ENCODE data around the gene IFITM5. TPM values are rescaled to one million over a fixed set of nuclear protein-coding genes. Genes with fewer than 3 reads are reported as not detected.
"Not testable (repeated sequence)": the region's sequence is repeated elsewhere in the genome, so short reads cannot be mapped to it uniquely, and the experiment has no call there.

Gene IFITM5
- total RNA-seq, 1 donor: not detected

DNA sequence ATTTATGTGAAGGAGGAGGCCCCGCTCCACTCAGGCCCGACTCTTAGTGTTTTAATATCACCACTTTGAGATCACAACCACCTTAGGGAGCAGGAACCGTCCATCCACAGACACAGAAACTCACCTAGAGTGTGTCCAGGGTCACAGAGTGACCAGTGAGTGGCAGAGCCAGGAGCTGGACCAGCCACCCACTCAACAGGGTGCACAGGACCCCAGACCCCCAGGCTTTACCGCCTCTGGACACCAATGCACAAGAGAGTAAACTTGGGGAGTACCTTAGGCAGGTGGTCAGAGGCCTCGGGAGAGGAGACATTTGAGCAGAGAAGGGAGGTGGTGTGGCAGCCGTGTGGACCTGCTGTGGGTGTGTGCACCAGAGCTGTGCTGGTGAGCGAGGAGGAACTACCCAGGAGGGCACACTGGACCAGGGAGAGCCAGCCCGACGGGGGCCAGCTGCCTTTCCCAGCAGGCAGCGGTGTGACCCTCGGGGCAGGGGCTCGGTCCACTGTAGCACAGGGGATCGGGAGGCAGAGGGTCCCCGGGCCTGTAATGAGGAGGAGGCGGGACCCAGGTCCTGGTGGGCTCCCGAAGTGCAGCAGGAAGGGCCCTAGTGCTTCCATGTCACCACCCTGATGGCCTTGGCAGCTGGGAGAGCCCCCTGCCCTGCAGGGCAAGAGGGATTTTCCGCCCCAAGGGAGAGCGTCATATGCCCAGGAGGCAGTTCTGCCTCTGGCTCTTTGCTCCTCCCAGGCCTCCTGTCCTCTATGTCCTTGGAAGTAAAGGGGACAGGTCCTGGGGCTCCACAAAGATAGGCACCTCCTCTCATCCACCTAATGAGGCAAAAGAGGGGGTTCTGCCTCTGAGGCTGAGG is 28.6 kb downstream of the IFITM5 start:
- DNase-seq (ENCODE audit: low read depth): no peak

GRCh38 chr11:269146-269890 is 30.0 kb downstream of the IFITM5 start:
- no peak for DNase-seq (ENCODE audit: low read depth)
- no peak overlapping the region for H3K4me3 ChIP-seq (ENCODE audit: low read depth, low read length)
- TF ChIP-seq, protein P1, sequence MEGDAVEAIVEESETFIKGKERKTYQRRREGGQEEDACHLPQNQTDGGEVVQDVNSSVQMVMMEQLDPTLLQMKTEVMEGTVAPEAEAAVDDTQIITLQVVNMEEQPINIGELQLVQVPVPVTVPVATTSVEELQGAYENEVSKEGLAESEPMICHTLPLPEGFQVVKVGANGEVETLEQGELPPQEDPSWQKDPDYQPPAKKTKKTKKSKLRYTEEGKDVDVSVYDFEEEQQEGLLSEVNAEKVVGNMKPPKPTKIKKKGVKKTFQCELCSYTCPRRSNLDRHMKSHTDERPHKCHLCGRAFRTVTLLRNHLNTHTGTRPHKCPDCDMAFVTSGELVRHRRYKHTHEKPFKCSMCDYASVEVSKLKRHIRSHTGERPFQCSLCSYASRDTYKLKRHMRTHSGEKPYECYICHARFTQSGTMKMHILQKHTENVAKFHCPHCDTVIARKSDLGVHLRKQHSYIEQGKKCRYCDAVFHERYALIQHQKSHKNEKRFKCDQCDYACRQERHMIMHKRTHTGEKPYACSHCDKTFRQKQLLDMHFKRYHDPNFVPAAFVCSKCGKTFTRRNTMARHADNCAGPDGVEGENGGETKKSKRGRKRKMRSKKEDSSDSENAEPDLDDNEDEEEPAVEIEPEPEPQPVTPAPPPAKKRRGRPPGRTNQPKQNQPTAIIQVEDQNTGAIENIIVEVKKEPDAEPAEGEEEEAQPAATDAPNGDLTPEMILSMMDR (IDR thresholded peaks at IDR 0.05; ENCODE audit: insufficient read depth, low read length): no peak

More for the DNA sequence above, 28.6 kb downstream of the IFITM5 start:
- no peak overlapping the region for H3K4me3 ChIP-seq (ENCODE audit: low read depth, low read length)
- TF ChIP-seq, protein P1 (IDR thresholded peaks at IDR 0.05; ENCODE audit: insufficient read depth, low read length): no peak

DNA sequence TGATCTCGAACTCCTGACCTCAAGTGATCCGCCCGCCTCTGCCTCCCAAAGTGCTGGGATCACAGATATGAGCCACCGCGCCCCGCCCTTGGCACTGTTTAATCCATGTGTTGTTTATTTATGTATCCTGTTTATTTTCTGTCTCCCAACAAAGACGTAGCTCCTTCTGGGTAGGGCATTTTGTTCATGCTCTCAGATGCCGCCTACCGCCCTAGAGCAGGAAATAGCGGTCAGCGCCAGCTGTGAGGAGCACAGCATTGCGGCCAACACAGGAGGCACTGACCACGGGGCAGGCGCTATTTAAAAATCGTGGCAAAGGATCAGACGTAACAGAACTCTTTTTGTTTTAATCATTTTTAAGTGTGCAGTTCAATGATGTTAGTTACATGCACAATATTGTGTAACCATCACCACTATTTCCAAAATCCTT is 30.6 kb downstream of the IFITM5 start:
- not testable (repeated sequence) for DNase-seq (ENCODE audit: low read depth); H3K4me3 ChIP-seq (ENCODE audit: low read depth, low read length)

DNA sequence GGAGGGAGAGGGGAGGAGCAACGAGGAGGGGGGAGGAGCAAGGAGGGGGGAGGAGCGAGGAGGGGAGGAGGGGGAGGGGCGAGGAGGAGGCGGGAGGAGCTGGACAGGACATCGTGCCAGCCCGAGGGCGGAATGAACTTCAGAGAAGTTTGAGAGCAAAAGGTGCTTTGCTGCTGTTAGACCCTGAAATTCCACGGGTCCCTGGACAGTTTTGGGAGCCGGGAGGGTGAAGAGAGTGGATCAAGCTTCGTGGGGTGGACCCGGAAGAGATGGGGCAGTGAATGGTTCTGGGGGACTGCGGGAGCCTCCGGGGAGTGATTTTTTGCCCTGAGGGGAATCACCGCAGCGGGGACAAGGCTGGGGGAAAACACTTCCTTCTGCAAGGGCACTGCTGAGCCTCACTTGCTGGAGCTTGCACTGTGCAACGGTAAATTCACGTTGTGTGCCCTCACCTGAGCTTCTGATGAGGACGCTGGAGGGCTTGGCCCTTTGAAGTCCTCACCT is 31.8 kb downstream of the IFITM5 start:
- TF ChIP-seq, protein P1 (IDR thresholded peaks at IDR 0.05; ENCODE audit: insufficient read depth, low read length): no peak
- no peak overlapping the region for H3K4me3 ChIP-seq (ENCODE audit: low read depth, low read length)
- no peak for DNase-seq (ENCODE audit: low read depth)

DNA sequence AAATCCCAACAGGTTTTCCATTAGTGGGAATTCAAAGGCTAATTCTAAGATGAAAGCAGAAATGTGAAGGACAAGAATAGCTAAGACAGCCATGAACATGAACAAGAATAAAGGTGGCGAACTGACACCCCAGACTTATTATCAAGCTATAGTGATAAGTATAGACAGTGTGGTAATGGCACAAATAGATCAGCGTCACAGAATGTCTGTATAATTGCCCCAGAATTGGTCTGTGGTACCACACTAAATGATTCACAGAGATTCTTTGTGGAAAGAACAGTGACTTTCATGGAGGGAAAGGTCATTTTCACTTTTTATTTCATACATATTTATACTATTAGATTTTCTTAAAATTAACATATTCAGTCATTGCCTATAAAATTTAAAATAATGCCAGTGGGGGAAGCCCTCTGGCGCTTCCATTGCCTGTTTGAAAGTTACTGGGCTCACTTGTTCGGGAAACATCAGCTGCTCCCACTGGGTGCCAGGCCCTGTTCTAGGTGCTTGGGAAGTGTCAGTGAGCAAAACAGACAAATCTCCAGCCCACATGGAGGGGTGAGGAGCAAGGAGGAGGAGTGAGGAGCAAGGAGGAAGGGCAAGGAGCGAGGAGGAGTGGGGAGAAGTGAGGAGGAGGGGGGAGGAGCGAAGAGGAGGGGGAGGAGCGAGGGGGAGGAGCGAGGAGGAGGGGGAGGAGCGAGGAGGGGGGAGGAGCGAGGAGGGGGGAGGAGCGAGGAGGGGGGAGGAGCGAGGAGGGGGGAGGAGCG is 32.5 kb downstream of the IFITM5 start:
- no peak overlapping the region for H3K4me3 ChIP-seq (ENCODE audit: low read depth, low read length)
- TF ChIP-seq, protein P1 (IDR thresholded peaks at IDR 0.05; ENCODE audit: insufficient read depth, low read length): no peak
- DNase-seq (ENCODE audit: low read depth): no peak

GRCh38 chr11:261624-262023 is 37.7 kb downstream of the IFITM5 start:
- no peak for DNase-seq (ENCODE audit: low read depth)
- H3K4me3 ChIP-seq (ENCODE audit: low read depth, low read length): no peak overlapping the region
- TF ChIP-seq, protein P1 (IDR thresholded peaks at IDR 0.05; ENCODE audit: insufficient read depth, low read length): no peak
